ENCODE measurements around the gene SF3B2.

The SF3B2 gene

DNA sequence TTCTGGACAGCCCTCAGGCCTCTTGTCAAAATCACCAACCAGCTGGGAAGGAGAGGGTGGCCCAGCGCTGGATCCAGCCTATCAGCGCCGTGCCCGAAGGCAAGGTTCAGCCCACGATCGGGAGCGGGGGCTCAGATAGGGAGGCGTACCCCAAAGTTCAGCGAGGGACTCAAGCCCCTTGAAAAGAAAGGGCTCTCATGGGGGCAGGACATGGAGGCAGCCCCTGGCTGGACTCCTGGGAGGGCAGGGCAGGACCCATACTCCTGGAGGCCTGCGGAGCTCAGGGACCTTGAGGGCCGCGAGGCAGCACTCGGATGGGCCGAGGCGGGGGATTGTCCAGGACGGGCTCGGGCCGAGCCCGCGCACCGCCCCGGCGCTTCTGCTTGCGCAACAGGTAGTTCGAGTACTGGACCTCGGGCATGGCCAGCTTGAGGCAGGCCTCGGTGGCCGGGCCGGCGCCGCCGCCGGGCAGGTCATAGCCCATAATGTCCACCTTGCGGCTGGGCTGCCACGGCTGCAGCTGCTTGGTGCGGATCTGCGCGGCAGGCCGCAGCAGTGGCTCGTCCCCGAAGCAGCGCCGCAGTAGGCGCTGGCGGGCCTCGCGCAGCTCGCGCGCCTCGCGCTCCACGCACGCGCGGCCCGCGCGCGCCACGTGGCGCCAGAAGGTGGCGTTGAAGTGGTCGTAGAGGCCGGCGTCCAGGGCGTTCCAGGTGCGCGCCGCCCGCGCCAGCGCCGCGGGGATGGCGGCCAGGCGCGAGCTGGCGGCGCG lies 9.8 kb upstream of the SF3B2 start:
- TF ChIP-seq POLR2AphosphoS5 (IDR thresholded peaks at IDR 0.05; ENCODE audit: low read depth, low read length) (no peak), FOXP2 (optimal IDR thresholded peaks at IDR 0.05; ENCODE audit: borderline replicate concordance, extremely low read depth, extremely low read length, insufficient read depth) (no peak), TAF1 (IDR thresholded peaks at IDR 0.05; ENCODE audit: borderline replicate concordance, insufficient read depth, low read length) (no peak), SIN3A (IDR thresholded peaks at IDR 0.05; ENCODE audit: borderline replicate concordance, insufficient read depth, low read length) (no peak), REST (IDR thresholded peaks at IDR 0.05; ENCODE audit: insufficient read depth in 1 of 2, low read depth in 2 of 2, low read length in 2 of 2) (no peak)

- TF ChIP-seq REST (IDR thresholded peaks at IDR 0.05; ENCODE audit: insufficient read depth in 1 of 2, low read depth in 2 of 2, low read length in 2 of 2): no peak
- no peak for TF ChIP-seq FOXP2 (optimal IDR thresholded peaks at IDR 0.05; ENCODE audit: borderline replicate concordance, extremely low read depth, extremely low read length, insufficient read depth)
- no peak for TF ChIP-seq TAF1 (IDR thresholded peaks at IDR 0.05; ENCODE audit: borderline replicate concordance, insufficient read depth, low read length)
- no peak for TF ChIP-seq POLR2AphosphoS5 (IDR thresholded peaks at IDR 0.05; ENCODE audit: low read depth, low read length)
- TF ChIP-seq SIN3A (IDR thresholded peaks at IDR 0.05; ENCODE audit: borderline replicate concordance, insufficient read depth, low read length): no peak
Measured at GRCh38 chr11:66042996-66043906, 8.9 kb upstream of the SF3B2 start.

GRCh38 chr11:66044757-66045156 lies 7.4 kb upstream of the SF3B2 start:
- TF ChIP-seq TAF1 (IDR thresholded peaks at IDR 0.05; ENCODE audit: borderline replicate concordance, insufficient read depth, low read length): no peak
- TF ChIP-seq SIN3A (IDR thresholded peaks at IDR 0.05; ENCODE audit: borderline replicate concordance, insufficient read depth, low read length): no peak
- TF ChIP-seq REST (IDR thresholded peaks at IDR 0.05; ENCODE audit: insufficient read depth in 1 of 2, low read depth in 2 of 2, low read length in 2 of 2): no peak
- no peak for TF ChIP-seq POLR2AphosphoS5 (IDR thresholded peaks at IDR 0.05; ENCODE audit: low read depth, low read length)
- no peak for TF ChIP-seq FOXP2 (optimal IDR thresholded peaks at IDR 0.05; ENCODE audit: borderline replicate concordance, extremely low read depth, extremely low read length, insufficient read depth)

GRCh38 chr11:66045177-66045639 lies 7.0 kb upstream of the SF3B2 start:
- TF ChIP-seq TAF1 (IDR thresholded peaks at IDR 0.05; ENCODE audit: borderline replicate concordance, insufficient read depth, low read length) (no peak), POLR2AphosphoS5 (IDR thresholded peaks at IDR 0.05; ENCODE audit: low read depth, low read length) (no peak), REST (IDR thresholded peaks at IDR 0.05; ENCODE audit: insufficient read depth in 1 of 2, low read depth in 2 of 2, low read length in 2 of 2) (no peak), SIN3A (IDR thresholded peaks at IDR 0.05; ENCODE audit: borderline replicate concordance, insufficient read depth, low read length) (no peak), FOXP2 (optimal IDR thresholded peaks at IDR 0.05; ENCODE audit: borderline replicate concordance, extremely low read depth, extremely low read length, insufficient read depth) (no peak)

Measured in PFSK-1 (cell line).